ENCODE measurements around the gene CLTA.

- TF ChIP-seq CTCF (optimal IDR thresholded peaks at IDR 0.05 in 1 of 3, IDR thresholded peaks at IDR 0.05 in 1 of 3, conservative IDR thresholded peaks at IDR 0.05 in 1 of 3; ENCODE audit: extremely low read depth in 1 of 3, insufficient read depth in 2 of 3, low read length in 3 of 3) = no peak
- TF ChIP-seq EZH2 (IDR thresholded peaks at IDR 0.05; ENCODE audit: low read length) = no peak
These were observed 48.0 kb upstream of the CLTA start for GRCh38 chr9:36142510-36143244.
